Neural cell (in vitro differentiated cells): ENCODE data around the gene ITK. TPM values are rescaled to one million over a fixed set of nuclear protein-coding genes. Genes with fewer than 3 reads are reported as not detected.

Source experiments
- H2AFZ ChIP-seq: fragments of 200-600, 300-800 bp; sonication (generic), shearing (Covaris generic); 2 replicates; pipeline ENCODE4 v1.6.0; 2014; ENCODE audit warnings: low read depth, mild to moderate bottlenecking, antibody characterized with exemption, low read length, moderate library complexity
- H3F3A ChIP-seq: fragments of 200-600 bp; shearing (Covaris generic); 2 replicates; pipeline ENCODE4 v1.6.1; 2016; ENCODE audit warnings: mild to moderate bottlenecking, moderate library complexity, mixed read lengths, antibody characterized with exemption, low read length; ENCODE audit not compliant: insufficient read depth, poor library complexity, severe bottlenecking
- H3K27ac ChIP-seq: fragments of 200-600, 300-800 bp; sonication (generic), shearing (Covaris generic); 2 replicates; pipeline ENCODE4 v1.5.1; 2014; ENCODE audit warnings: mild to moderate bottlenecking, low read length, moderate library complexity
- H3K27me3 ChIP-seq: fragments of 300-800, 200-600 bp; sonication (generic), shearing (Covaris generic); 2 replicates; pipeline ENCODE4 v1.6.0; 2014; ENCODE audit warnings: mild to moderate bottlenecking, low read depth, low read length, moderate library complexity; ENCODE audit not compliant: insufficient read depth
- H3K36me3 ChIP-seq: fragments of 300-800, 200-600 bp; sonication (generic), shearing (Covaris generic); 2 replicates; pipeline ENCODE4 v1.5.1; 2014; ENCODE audit warnings: mild to moderate bottlenecking, antibody characterized with exemption, low read length, moderate library complexity; ENCODE audit not compliant: insufficient read depth
- H3K4me2 ChIP-seq: fragments of 300-800, 200-600 bp; sonication (generic), shearing (Covaris generic); 2 replicates; pipeline ENCODE4 v1.6.0; 2014; ENCODE audit warnings: mild to moderate bottlenecking, low read length
- H3K4me3 ChIP-seq: fragments of 300-800, 200-600 bp; sonication (generic), shearing (Covaris generic); 2 replicates; pipeline ENCODE4 v1.5.1; 2014; ENCODE audit warnings: mild to moderate bottlenecking, low read length, moderate library complexity
- H3K79me2 ChIP-seq: fragments of 200-600 bp; shearing (Covaris generic); replicated peaks from 2 replicates; pipeline ENCODE4 v1.6.0; 2014; ENCODE audit warnings: mild to moderate bottlenecking, low read length, moderate library complexity; ENCODE audit not compliant: insufficient read depth
- H3K9ac ChIP-seq: fragments of 300-800, 200-600 bp; sonication (generic), shearing (Covaris generic); 2 replicates; pipeline ENCODE4 v1.6.1; 2016; ENCODE audit warnings: mild to moderate bottlenecking, low read length, mixed read lengths
- H3K9me2 ChIP-seq: fragments of 200-600 bp; shearing (Covaris generic); 2 replicates; pipeline ENCODE4 v1.6.1; 2016; ENCODE audit warnings: mild to moderate bottlenecking, low read length, mixed read lengths; ENCODE audit not compliant: insufficient read depth
- H3K9me3 ChIP-seq: fragments of 200-600, 300-800 bp; sonication (generic), shearing (Covaris generic); 2 replicates; pipeline ENCODE4 v1.6.1; 2016; ENCODE audit warnings: mild to moderate bottlenecking, mixed run types, low read length, moderate library complexity, mixed read lengths
- H4K20me1 ChIP-seq: fragments of 200-600 bp; shearing (Covaris generic); 2 replicates; pipeline ENCODE4 v1.6.1; 2016; ENCODE audit warnings: mild to moderate bottlenecking, mixed run types; ENCODE audit not compliant: insufficient read depth
- CTCF ChIP-seq: fragments of 450-650 bp; IDR thresholded peaks from 2 replicates; pipeline ENCODE4 v1.5.1; 2014; ENCODE audit warnings: antibody characterized with exemption, mild to moderate bottlenecking, moderate library complexity; ENCODE audit not compliant: poor library complexity, severe bottlenecking
- EP300 ChIP-seq: fragments of 450-650 bp; conservative IDR thresholded peaks from 2 replicates; pipeline ENCODE4 v1.6.1; 2014; ENCODE audit warnings: antibody characterized with exemption, mild to moderate bottlenecking, moderate library complexity; ENCODE audit not compliant: poor library complexity, severe bottlenecking
- EZH2 ChIP-seq: fragments of 200-600, 300-800 bp; shearing (Covaris generic), sonication (generic); IDR thresholded peaks from 2 replicates; pipeline ENCODE4 v1.6.1; 2014; ENCODE audit warnings: antibody characterized with exemption, low read length, borderline replicate concordance, mild to moderate bottlenecking; ENCODE audit not compliant: insufficient read depth, poor library complexity, severe bottlenecking
- MXI1 ChIP-seq: fragments of 450-650 bp; conservative IDR thresholded peaks from 2 replicates; pipeline ENCODE4 v1.6.1; 2014; ENCODE audit warnings: antibody characterized with exemption, mild to moderate bottlenecking; ENCODE audit not compliant: poor library complexity, severe bottlenecking
- POLR2AphosphoS5 ChIP-seq: IDR thresholded peaks from 2 replicates; pipeline ENCODE4 v1.6.1; 2012
- RAD21 ChIP-seq: fragments of 450-650 bp; conservative IDR thresholded peaks from 2 replicates; pipeline ENCODE4 v1.6.1; 2014; ENCODE audit warnings: antibody characterized with exemption, mild to moderate bottlenecking, moderate library complexity
- REST ChIP-seq: IDR thresholded peaks from 2 replicates; pipeline ENCODE4 v1.6.1; 2012; ENCODE audit warnings: borderline replicate concordance
- SMC3 ChIP-seq: fragments of 450-650 bp; conservative IDR thresholded peaks from 2 replicates; pipeline ENCODE4 v1.6.1; 2014; ENCODE audit warnings: antibody characterized with exemption, mild to moderate bottlenecking, moderate library complexity; ENCODE audit not compliant: poor library complexity
- TAF1 ChIP-seq: IDR thresholded peaks from 2 replicates; pipeline ENCODE4 v1.6.1; 2012; ENCODE audit warnings: low read depth
- polyA plus RNA-seq: library from polyadenylated mRNA; depleted of rRNA; stranded (reverse); fragments of >200 nt; gene quantifications from 2 replicates; pipeline ENCODE4 v1.2.3, GENCODE V29; 2014

Gene ITK
- polyA plus RNA-seq, 1 donor from 2014 or later, result not detected

GRCh38 chr5:157221959-157222358 lies 41.3 kb downstream of the ITK start:
- Histone ChIP-seq H3F3A (no peaks in the 10 kb centered on the region), H3K9me2 (no peaks in the 10 kb centered on the region), H3K27ac (no peak overlapping the region), H3K9ac (no peak overlapping the region), H3K27me3 (no peaks in the 10 kb centered on the region), H3K9me3 (no peaks in the 10 kb centered on the region), H3K36me3 (no peaks in the 10 kb centered on the region), H3K79me2 (no peaks in the 10 kb centered on the region), H4K20me1 (no peaks in the 10 kb centered on the region), H2AFZ (no peak overlapping the region), H3K4me3 (no peak overlapping the region), H3K4me2 (no peak overlapping the region)
- no peak for TF ChIP-seq SMC3
- TF ChIP-seq REST, result no peak

GRCh38 chr5:157222506-157223230 lies 42.0 kb downstream of the ITK start:
- no peaks in the 10 kb centered on the region for H3K27me3 ChIP-seq
- H3K27ac ChIP-seq, result no peak overlapping the region
- H3K4me2 ChIP-seq, result no peak overlapping the region
- H3K9me2 ChIP-seq, result no peaks in the 10 kb centered on the region
- TF ChIP-seq REST (no peak), POLR2AphosphoS5 (no peak), EZH2 (no peak), EP300 (no peak), TAF1 (no peak), RAD21 (no peak), SMC3 (no peak), CTCF (no peak), MXI1 (no peak)
- H3K4me3 ChIP-seq, result no peak overlapping the region
- no peaks in the 10 kb centered on the region for H3F3A ChIP-seq
- H3K36me3 ChIP-seq, result no peaks in the 10 kb centered on the region
- no peaks in the 10 kb centered on the region for H3K79me2 ChIP-seq
- H3K9me3 ChIP-seq, result no peaks in the 10 kb centered on the region
- H2AFZ ChIP-seq, result no peak overlapping the region
- no peaks in the 10 kb centered on the region for H4K20me1 ChIP-seq
- H3K9ac ChIP-seq, result no peak overlapping the region
